A673 (cell line): ENCODE measurements around the gene TRPC4.

Experiments used
- EZH2 ChIP-seq: fragments of 200-600 bp; sonication (generic); IDR thresholded peaks from 2 replicates; pipeline ENCODE4 v1.6.1; 2017; ENCODE audit warnings: borderline replicate concordance, low read depth, mild to moderate bottlenecking, mixed read lengths, antibody characterized with exemption, low read length; ENCODE audit not compliant: poor library complexity, severe bottlenecking
- TF ChIP-seq, protein P1 (sequence below): fragments of 300-800, 200-600 bp; sonication (generic); conservative IDR thresholded peaks from 2 replicates; pipeline ENCODE4 v1.5.1; 2017; ENCODE audit warnings: low read depth, mild to moderate bottlenecking, antibody characterized with exemption, low read length, moderate library complexity, mixed read lengths

DNA sequence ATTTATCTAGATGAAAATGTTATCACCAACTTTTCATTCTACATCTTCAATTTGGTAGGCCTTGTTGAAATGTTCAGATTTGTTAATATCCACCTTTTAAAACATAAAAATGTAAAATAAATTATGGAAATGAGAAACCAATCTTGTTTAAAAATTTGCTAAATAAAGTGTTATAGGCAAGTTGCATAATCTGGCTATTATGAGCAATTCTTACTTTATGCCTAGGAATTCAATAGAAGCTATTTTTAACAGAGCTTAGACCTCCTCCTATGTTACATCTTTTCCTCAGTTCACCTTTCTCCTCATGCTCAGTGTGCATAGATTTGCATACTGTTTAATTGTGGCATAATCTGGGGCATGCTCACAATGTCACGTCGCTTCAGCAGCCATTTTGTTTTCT is 183.1 kb downstream of the TRPC4 start:
- TF ChIP-seq, protein P1, sequence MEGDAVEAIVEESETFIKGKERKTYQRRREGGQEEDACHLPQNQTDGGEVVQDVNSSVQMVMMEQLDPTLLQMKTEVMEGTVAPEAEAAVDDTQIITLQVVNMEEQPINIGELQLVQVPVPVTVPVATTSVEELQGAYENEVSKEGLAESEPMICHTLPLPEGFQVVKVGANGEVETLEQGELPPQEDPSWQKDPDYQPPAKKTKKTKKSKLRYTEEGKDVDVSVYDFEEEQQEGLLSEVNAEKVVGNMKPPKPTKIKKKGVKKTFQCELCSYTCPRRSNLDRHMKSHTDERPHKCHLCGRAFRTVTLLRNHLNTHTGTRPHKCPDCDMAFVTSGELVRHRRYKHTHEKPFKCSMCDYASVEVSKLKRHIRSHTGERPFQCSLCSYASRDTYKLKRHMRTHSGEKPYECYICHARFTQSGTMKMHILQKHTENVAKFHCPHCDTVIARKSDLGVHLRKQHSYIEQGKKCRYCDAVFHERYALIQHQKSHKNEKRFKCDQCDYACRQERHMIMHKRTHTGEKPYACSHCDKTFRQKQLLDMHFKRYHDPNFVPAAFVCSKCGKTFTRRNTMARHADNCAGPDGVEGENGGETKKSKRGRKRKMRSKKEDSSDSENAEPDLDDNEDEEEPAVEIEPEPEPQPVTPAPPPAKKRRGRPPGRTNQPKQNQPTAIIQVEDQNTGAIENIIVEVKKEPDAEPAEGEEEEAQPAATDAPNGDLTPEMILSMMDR = no peak
- no peak for TF ChIP-seq EZH2
